GM20000 (cell line): ENCODE results near the gene CFAP46.

Experiments
- DNase-seq: peaks from one replicate; pipeline ENCODE4 v3.0.0; 2012; ENCODE audit warnings: low spot score
- TF ChIP-seq, protein P1 (sequence below): IDR thresholded peaks from 2 replicates; pipeline ENCODE4 v1.5.1; 2012; ENCODE audit warnings: mild to moderate bottlenecking, control low read depth; ENCODE audit errors: extremely low read depth, missing control alignments

The CFAP46 gene

DNA sequence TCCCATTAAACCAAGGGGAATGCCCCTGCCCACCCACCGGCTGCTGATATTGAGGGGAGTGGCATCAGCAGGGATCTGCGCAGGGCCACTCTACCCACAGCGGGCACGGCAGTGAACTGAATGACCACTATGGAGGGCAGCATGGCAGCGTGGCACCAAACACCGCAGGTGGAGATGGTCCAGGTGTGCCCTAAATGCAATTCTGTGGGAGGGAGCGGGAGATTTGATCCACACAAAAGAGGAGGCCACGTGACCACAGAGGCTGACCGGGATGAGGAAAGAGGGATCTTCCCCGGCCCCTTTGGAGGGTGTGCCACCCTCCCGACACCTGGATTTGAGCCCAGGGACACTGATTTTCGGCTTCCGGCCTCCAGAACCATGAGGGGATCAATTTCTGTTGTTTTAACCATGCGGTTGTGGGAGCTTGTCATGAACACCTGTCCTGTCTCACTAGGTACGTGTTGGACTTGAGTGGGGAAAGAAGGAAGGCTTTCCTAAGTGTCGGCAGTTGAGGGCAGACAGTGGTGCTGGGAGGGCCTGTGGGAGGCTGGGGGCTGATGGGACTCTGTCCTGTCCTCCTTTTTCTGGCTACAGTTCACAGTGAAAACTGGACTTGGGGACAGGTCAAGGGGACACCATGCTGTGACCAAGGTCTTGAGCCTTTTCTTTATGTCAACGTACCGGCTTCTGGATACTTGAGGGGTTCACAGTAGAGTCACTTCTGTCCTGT is 66.1 kb downstream of the CFAP46 start:
- TF ChIP-seq, protein P1, sequence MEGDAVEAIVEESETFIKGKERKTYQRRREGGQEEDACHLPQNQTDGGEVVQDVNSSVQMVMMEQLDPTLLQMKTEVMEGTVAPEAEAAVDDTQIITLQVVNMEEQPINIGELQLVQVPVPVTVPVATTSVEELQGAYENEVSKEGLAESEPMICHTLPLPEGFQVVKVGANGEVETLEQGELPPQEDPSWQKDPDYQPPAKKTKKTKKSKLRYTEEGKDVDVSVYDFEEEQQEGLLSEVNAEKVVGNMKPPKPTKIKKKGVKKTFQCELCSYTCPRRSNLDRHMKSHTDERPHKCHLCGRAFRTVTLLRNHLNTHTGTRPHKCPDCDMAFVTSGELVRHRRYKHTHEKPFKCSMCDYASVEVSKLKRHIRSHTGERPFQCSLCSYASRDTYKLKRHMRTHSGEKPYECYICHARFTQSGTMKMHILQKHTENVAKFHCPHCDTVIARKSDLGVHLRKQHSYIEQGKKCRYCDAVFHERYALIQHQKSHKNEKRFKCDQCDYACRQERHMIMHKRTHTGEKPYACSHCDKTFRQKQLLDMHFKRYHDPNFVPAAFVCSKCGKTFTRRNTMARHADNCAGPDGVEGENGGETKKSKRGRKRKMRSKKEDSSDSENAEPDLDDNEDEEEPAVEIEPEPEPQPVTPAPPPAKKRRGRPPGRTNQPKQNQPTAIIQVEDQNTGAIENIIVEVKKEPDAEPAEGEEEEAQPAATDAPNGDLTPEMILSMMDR: no peak

DNA sequence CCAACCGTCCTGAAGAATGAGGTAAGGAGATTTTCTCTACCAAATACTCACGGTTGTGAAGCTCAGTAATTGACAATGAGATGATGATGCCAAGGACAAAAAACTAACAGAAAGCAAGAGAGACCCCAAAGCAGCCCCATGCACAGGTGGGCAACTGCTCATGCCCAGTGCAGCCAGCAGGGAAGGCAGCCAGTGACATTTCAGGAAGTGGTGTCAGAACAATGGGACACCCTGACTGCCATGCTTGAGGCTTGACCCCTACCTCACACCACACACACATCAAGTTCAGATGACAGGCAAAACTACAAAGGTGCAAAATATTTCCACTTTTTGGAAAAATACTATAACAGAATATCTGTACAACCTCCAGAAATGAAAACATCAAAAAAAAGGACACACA is 66.9 kb downstream of the CFAP46 start:
- DNase-seq: no peak
- TF ChIP-seq, protein P1: no peak

More for the DNA sequence above, 66.1 kb downstream of the CFAP46 start:
- DNase-seq: no peak

DNA sequence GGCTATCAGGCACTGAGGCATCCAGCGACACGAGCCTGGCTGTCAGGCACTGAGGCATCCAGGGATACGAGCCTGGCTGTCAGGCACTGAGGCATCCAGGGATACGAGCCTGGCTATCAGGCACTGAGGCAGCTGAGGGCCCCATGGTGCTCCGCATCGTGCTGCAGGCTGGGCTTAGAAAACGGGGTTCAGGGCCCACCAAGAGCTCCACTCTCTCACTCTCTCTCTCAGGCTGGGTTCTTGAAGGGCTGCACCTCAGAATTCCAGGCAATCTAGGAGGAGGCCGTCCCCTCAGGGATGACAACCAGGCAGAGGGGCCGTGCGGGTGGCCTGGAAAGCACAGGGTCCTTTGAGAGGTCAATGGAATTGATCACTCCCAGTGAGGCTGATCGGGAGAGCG is 69.0 kb downstream of the CFAP46 start:
- TF ChIP-seq, protein P1: no peak
- no peak for DNase-seq

DNA sequence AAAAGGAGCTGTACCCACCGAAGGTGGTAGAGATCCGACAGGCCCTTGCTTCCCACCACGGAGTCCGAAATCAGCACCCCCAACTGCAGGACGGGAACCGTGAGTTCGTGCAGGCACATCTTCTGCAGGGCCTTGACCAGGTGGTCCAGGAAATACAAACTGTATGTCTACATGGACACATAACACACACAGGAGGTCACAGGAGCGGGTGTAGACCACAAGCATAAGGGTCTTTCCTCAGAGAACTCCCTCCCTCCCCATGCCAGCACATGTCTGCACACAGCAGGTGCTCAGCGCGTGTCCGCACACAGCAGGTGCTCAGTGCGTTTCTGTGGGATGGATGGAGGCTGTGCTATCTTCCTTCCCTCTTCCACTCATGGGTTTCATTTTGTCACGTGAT is 69.7 kb downstream of the CFAP46 start:
- TF ChIP-seq, protein P1: no peak
- DNase-seq: no peak

DNA sequence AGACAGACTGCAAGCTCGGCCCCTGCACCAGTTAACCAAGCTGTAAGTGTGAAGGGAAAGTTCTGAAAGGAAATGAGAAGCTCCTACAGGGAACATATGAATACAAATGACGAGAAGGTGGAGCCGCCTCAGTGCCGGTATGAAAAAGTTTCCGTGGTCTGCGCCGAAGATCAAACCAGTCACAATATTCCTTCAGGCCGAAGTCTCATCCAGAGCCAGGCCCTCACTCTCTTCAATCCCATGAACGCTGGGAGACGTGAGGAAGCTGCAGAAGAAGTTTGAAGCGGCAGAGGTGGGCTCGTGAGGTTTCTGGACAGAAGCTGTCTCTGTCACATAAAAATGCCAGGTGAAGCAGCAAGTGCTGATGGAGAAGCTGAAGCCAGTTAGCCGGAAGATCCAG is 71.9 kb downstream of the CFAP46 start:
- DNase-seq: no peak
- TF ChIP-seq, protein P1: no peak

DNA sequence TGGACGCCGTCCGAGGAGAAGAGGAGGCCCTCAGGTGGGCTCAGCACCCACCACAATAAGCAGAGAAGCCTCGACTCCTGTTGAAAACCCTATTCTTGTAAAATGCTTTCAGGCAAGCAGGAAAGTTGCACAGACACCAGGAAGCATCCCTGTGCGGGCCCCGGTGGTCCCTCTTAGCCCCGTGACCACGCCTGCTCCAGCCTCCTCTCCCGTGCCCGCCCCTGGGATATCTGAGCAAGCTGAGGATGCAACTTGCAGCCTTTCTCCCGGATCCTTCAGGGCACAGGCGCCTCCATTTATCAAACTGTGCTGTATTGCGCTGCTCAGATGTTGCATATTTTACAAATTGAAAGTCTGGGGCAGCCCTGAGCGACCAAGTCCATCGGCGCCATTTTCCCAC is 72.7 kb downstream of the CFAP46 start:
- TF ChIP-seq, protein P1: no peak
- DNase-seq: no peak

DNA sequence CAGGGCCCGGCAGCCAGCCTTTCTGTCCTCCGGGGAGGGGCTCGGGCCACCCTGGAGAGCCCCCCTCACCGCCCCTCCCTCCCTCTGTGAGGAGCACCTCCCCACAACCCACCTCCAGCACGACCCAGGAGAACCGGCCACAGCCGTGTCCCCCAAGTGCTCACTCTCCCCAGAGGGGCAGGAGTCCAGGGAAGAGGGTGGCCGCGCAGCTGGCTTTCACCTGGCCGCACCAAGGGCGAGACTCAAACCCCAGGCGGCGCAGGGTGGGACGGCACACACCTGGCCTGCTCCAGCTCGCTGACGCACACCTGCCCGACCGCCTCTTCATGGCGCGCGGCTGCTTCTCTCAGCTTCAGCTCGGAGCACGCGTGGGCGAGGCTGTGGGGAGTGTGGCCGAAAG is 73.4 kb downstream of the CFAP46 start:
- DNase-seq: no peak
- TF ChIP-seq, protein P1: no peak
